Stimulated activated CD8-positive, alpha-beta memory T cell treated with anti-CD3 and anti-CD28 coated beads, Interleukin-2, amount 100 ng/mL, for 1 hour (primary cell): ENCODE results near the gene FAM168B.
"Not testable (repeated sequence)": the region's sequence is repeated elsewhere in the genome, so short reads cannot be mapped to it uniquely, and the experiment has no call there.

ENCODE experiments used
- DNase-seq, 2 donors: peaks; one replicate each; pipeline ENCODE4 v3.0.0-alpha.2; 2020; ENCODE audit warnings: low read depth in 2 of 2

Gene FAM168B, protein sequence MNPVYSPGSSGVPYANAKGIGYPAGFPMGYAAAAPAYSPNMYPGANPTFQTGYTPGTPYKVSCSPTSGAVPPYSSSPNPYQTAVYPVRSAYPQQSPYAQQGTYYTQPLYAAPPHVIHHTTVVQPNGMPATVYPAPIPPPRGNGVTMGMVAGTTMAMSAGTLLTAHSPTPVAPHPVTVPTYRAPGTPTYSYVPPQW

GRCh38 chr2:131093006-131093695 lies at the start of gene FAM168B:
Gene FAM168B, minus strand, starts transcription at chr2:131093460. Its CDS starts 10,814 bp downstream, at chr2:131082646.
- peak; percentile 72 to 77 for DNase-seq

DNA sequence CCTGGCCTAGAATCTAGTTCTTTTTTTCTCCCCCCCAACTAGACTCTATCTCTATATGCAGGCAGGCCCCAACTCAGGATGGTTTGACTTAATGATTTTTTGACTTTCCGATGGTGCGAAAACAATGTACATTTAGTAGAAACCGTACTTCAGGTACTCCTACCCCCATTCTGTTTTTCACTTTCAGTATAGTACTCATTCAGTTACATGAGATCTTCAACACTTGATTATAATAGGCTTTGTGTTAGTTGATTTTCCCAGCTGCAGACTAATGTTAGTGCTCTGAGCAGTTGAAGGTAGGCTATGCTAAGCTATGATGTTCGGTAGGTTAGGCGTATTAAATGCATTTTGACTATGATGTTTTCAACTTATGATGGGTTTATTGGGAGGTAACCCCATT lies 49.6 kb upstream of the FAM168B start:
- DNase-seq, result no peak

DNA sequence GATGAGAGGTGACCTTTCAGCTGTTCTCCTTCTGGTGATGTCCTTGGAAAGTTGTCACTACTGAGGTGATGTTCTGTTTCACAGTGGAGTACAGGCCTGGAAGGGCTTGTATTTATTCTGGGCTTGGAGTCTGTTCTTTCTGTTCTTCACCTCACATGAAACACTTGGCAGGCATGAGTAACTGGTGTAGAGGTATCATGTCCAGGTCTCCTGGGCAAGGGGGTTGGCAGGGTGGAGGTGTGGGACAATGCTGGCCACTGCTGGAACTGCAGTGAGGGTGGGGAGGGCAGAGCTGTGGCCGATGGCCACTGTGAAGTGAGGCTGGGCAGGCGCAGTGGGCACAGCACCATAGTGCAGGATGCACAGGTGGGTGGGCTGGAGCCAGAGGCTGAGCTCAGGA lies 47.3 kb upstream of the FAM168B start:
- no peak for DNase-seq

DNA sequence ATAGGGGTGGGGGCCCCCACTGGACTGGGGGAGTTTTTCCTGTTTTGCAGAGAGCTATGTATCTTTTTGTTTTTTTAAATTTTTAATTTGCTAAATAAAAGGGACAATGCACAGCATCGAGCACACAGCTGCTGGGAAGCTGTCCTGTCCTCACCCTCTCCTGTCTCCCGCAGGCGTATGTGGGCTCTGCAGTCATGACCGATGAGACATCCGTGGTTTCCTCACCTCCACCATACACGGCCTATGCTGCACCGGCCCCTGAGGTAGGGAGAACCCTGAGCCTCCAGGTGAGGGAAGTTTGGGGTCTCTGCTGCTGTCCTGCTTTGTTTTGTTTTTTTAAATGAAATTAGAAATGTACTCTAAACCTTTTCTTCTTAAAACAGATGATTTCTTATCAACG lies 39.5 kb upstream of the FAM168B start:
- no peak for DNase-seq

GRCh38 chr2:131130298-131130596 lies 37.0 kb upstream of the FAM168B start:
- DNase-seq, result no peak

GRCh38 chr2:131127981-131128380 lies 34.7 kb upstream of the FAM168B start:
- DNase-seq, result no peak

DNA sequence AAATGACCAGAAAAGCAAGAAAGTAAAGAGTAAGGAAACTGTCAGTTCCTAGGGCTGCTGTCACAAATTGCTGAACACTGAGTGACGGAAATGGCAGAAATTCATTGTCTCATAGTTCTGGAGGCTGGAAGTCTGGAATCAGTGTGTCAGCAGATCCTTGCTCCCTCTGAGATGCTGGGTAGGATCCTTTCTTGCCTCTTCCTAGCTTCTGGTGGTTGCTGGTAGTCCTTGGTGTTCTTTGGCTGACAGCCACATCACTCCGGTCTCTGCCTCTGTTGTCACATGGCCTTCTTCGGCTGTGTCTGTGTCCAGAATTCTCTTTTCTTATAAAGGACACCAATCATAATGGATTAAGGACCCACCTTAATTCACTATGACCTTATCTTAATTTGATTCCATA lies 33.8 kb upstream of the FAM168B start:
- DNase-seq, result no peak

GRCh38 chr2:131126436-131126835 lies 33.2 kb upstream of the FAM168B start:
- no peak for DNase-seq

GRCh38 chr2:131125195-131125757 lies 32.0 kb upstream of the FAM168B start:
- no peak for DNase-seq

DNA sequence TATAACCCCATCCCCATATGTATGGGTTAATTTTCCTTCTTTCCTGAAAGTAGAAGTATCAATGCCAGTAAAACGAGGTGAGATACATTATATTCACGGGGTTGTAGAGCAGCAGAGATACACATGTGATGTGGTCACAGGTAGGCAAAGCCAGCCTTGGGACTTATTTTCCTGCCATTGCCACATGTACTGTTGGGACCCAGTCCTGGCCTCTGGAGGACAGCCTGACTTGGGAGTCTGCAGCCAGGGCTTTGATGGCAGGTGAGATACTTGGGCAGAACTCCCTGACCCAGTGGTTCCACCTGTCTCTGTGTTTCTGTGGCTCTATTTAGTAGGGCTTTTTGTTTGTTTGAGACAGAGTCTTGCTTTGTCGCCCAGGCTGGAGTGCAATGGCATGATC lies 29.9 kb upstream of the FAM168B start:
- DNase-seq, result no peak

GRCh38 chr2:131122496-131122895 lies 29.2 kb upstream of the FAM168B start:
- DNase-seq, result no peak

DNA sequence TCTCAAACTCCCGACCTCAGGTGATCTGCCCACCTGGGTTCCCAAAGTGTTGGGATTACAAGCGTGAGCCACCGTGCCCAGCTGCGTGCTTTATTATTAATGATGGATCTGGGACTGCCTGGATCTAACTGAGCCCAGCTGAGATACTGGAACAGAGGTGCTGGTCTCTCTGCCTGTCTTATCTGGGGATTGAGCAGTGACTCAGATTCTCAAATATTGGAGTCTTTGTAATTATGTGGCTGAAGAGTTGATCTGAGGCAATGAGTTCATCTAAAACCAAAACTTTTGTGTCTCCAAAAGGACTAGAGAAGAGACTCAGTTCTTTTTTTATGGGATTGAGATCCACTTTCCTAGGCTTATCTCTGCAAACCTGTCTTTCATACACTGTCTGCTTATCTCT lies 28.2 kb upstream of the FAM168B start:
- DNase-seq, result no peak

GRCh38 chr2:131120815-131121317 lies 27.6 kb upstream of the FAM168B start:
- no peak for DNase-seq

- no peak for DNase-seq
These were observed 22.5 kb upstream of the FAM168B start for GRCh38 chr2:131115752-131116151.

GRCh38 chr2:131114950-131115349 lies 21.7 kb upstream of the FAM168B start:
- not testable (repeated sequence) for DNase-seq

DNA sequence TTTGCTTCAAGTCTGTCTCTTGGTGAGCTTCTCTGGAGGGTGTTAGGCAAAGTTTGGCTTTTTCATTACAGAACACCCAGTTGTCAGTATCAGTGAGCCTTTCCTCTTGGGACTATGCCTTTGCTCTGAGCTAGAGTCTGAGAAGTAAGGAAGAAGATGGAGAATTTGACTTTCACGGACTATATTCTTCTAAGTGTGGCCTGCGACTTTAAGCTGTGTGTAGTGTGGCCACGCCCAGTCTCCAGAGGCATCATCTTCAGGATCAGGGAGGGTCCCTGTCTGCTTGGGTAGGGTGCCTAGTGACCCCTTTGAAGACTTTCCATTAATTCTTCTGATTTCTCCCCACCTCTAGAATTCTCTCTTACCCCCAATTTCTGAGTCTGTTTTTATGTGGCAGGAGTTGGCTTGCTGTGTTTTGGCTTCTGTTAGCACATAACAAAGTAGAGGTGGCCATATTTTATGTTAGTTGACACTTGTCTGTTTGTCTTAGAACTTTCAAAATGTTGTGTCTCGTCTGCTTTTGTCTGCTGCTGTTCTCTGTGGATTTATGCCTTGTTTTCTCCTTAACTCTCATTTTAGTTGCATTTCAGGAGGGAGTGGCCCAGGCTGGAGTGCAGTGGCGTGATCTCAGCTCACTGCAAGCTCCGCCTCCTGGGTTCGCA lies 20.4 kb upstream of the FAM168B start:
- DNase-seq, result no peak

- DNase-seq, result no peak
These were observed 19.3 kb upstream of the FAM168B start for GRCh38 chr2:131112529-131112928.

- DNase-seq, result no peak
These were observed 12.9 kb upstream of the FAM168B start for GRCh38 chr2:131105950-131106801.

- DNase-seq, result peak; percentile 86 to 89
These were observed 12.1 kb upstream of the FAM168B start, which contains the start of gene PLEKHB2 for GRCh38 chr2:131105156-131105949. Gene PLEKHB2, plus strand, starts transcription at chr2:131105336. Its CDS starts 15,606 bp downstream, at chr2:131120942.

GRCh38 chr2:131104487-131105155 lies 11.4 kb upstream of the FAM168B start:
- DNase-seq, result peak in 1 of 2 donors; percentile 18
